PFSK-1 (cell line): Measurements from ENCODE around the gene USH1C.

Experiments used
- FOXP2 ChIP-seq: optimal IDR thresholded peaks from 2 replicates; pipeline ENCODE3; 2011; ENCODE audit warnings: borderline replicate concordance, control low read depth, inconsistent platforms; ENCODE audit not compliant: insufficient read depth; ENCODE audit errors: extremely low read length, extremely low read depth
- POLR2AphosphoS5 ChIP-seq: IDR thresholded peaks from 2 replicates; pipeline ENCODE4 v1.6.1; 2012; ENCODE audit warnings: low read depth, mild to moderate bottlenecking, control low read depth, low read length, moderate library complexity
- SIN3A ChIP-seq: IDR thresholded peaks from 2 replicates; pipeline ENCODE4 v1.6.1; 2012; ENCODE audit warnings: mild to moderate bottlenecking, low read length, moderate library complexity, borderline replicate concordance; ENCODE audit not compliant: insufficient read depth
- TAF1 ChIP-seq: IDR thresholded peaks from 2 replicates; pipeline ENCODE4 v1.6.1; 2012; ENCODE audit warnings: low read length, control low read depth, borderline replicate concordance; ENCODE audit not compliant: insufficient read depth
- TF ChIP-seq, protein P1 (sequence below), 2 experiments: IDR thresholded peaks; 2 replicates each; pipeline versions ENCODE4 v1.6.1 to v1.8.0; 2011 to 2012; ENCODE audit warnings: low read depth in 2 of 2, low read length in 2 of 2, control low read depth in 1 of 2, inconsistent platforms in 1 of 2, mild to moderate bottlenecking in 1 of 2, moderate library complexity in 1 of 2; ENCODE audit not compliant: insufficient read depth in 1 of 2

The USH1C gene

DNA sequence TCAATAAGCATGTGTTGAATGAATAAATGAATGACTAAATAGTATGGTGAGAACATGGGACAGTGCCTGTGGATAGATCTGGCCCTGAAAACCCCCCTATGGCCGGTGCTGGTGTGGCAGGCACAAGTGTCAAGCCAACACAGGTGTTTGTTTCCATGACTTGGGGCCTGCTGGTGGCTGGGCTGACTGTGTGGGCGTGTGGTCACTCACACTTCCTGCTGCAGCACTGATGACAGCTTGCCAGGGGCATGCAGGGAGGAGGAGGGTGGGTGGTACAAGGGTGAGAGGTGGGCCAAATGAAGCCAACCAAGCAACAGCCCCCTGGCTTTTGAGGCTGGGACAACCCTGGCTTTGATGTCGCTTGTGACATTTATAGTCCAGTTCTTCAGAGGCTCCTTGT is 37.3 kb downstream of the USH1C start:
- TF ChIP-seq, protein P1, sequence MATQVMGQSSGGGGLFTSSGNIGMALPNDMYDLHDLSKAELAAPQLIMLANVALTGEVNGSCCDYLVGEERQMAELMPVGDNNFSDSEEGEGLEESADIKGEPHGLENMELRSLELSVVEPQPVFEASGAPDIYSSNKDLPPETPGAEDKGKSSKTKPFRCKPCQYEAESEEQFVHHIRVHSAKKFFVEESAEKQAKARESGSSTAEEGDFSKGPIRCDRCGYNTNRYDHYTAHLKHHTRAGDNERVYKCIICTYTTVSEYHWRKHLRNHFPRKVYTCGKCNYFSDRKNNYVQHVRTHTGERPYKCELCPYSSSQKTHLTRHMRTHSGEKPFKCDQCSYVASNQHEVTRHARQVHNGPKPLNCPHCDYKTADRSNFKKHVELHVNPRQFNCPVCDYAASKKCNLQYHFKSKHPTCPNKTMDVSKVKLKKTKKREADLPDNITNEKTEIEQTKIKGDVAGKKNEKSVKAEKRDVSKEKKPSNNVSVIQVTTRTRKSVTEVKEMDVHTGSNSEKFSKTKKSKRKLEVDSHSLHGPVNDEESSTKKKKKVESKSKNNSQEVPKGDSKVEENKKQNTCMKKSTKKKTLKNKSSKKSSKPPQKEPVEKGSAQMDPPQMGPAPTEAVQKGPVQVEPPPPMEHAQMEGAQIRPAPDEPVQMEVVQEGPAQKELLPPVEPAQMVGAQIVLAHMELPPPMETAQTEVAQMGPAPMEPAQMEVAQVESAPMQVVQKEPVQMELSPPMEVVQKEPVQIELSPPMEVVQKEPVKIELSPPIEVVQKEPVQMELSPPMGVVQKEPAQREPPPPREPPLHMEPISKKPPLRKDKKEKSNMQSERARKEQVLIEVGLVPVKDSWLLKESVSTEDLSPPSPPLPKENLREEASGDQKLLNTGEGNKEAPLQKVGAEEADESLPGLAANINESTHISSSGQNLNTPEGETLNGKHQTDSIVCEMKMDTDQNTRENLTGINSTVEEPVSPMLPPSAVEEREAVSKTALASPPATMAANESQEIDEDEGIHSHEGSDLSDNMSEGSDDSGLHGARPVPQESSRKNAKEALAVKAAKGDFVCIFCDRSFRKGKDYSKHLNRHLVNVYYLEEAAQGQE (IDR thresholded peaks at IDR 0.05; ENCODE audit: insufficient read depth in 1 of 2, low read depth in 2 of 2, low read length in 2 of 2) = no peak
- no peak for TF ChIP-seq SIN3A
- no peak for TF ChIP-seq TAF1
- TF ChIP-seq FOXP2 = no peak
- no peak for TF ChIP-seq POLR2AphosphoS5

DNA sequence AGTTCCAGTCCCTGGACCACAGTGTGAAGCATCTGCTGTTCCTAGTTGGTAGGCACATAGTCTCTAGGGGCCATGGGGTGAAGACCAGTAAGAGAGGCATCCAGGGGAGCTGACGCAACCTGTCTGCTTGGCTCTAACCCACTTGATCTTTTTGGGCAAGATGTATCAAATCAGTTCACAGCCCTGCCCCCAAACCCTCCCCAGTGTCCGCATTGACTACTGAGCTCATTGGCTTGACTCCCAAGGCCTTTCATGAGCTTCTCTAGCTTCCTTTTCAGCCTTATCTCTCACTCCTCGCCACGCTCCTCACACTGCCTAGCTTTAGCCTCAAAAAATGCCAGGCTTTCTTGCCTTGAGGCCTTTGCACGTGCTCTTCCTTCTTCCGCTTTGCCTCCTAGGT is 37.9 kb downstream of the USH1C start:
- no peak for TF ChIP-seq TAF1
- TF ChIP-seq SIN3A = no peak
- no peak for TF ChIP-seq FOXP2
- TF ChIP-seq POLR2AphosphoS5 = no peak
- TF ChIP-seq, protein P1 (IDR thresholded peaks at IDR 0.05; ENCODE audit: insufficient read depth in 1 of 2, low read depth in 2 of 2, low read length in 2 of 2) = no peak

DNA sequence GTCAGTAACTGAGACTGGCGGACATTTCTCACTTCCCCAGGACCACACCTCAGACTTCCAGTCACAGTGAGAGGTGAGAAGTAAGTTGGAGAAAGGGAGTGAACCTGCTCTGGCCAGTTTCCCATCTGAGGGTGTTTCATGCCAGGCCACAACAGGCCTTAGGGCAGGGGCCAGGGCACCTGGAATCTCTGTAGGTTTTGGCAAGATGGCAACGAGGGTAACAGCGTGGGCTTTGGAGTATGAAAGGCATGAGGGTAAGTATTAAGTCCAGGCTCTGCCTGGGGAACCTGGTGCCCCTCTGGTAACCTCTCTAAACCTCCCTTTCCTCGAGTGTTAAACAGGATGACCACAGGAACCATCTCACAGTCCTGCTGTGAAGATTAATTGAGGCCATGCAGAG is 39.1 kb downstream of the USH1C start:
- no peak for TF ChIP-seq POLR2AphosphoS5
- no peak for TF ChIP-seq TAF1
- TF ChIP-seq, protein P1 (IDR thresholded peaks at IDR 0.05; ENCODE audit: insufficient read depth in 1 of 2, low read depth in 2 of 2, low read length in 2 of 2) = no peak

DNA sequence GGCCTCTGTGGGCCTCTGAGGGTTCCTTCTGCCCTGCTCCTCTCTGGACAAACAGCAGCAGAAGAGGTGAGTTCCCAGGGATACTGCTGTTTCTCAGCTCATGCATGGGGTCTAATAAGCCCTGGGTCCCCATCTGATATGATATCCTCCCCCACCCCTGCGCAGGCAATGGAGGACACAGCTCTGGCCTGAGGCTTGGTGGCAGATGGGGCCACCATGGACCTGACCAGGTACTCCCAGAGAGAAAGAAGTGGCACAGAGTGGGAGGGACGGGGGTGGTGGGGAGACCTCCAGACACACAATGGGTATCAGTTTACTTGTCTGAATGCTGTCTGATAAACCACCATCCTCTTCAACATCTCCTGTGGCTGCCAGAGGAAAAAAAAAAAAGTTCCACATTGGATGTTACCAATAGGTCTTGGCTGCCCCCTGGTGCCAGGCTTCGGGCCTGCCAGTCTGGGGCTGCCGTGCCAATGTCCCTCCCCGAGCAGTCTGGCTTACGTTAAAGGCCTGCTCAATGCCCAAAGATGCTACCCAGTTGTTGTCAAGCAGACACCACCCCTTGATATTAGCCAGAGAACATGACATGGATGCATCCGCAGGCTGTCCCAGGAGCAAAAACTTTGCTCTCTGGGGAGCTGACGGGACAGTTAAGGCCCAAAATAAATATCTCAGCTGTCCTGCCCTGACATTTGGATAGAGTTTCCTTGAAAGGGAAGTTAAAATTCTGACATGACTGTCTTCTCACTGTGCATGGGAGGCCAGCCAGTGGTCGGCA is 39.7 kb downstream of the USH1C start:
- TF ChIP-seq POLR2AphosphoS5 (no peak), TAF1 (no peak)
- TF ChIP-seq, protein P1 (IDR thresholded peaks at IDR 0.05; ENCODE audit: insufficient read depth in 1 of 2, low read depth in 2 of 2, low read length in 2 of 2) = no peak

DNA sequence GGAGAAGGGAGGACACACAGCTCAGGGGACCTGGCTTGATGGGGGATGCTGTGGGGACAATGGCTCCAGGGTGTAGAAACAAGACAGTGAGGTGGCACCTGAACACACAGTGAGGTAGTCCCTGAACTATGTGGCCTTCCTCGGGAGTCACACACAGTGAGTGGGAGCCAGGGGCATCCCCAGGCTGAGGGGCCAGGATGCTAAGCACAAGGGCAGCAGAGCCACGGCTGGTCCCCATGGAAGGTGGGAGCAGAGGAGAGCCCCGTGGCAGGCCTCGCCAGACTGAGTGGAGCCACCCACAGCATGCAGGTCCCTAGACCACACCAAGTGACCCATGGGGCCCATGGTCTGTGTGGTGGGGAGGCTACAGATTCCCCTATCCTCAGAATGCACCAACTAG is 41.6 kb downstream of the USH1C start:
- TF ChIP-seq TAF1 = no peak
- TF ChIP-seq POLR2AphosphoS5 = no peak
- TF ChIP-seq SIN3A = no peak
- TF ChIP-seq, protein P1 (IDR thresholded peaks at IDR 0.05; ENCODE audit: insufficient read depth in 1 of 2, low read depth in 2 of 2, low read length in 2 of 2) = no peak
- TF ChIP-seq FOXP2 = no peak
